GM12878 (cell line): Measurements from ENCODE around the gene PAPOLG. TPM values are rescaled to one million over a fixed set of nuclear protein-coding genes. Genes with fewer than 3 reads are reported as not detected.

Experiments used
- ATAC-seq: fragments of 200-7000 bp; cut with Tn5 transposase; 3 replicates; pipeline ENCODE4 v1.9.1; 2020; ENCODE audit warnings: mild to moderate bottlenecking, moderate library complexity
- BruUV-seq: library from RNA; stranded (reverse); fragments of 400-500 nt; replicated peaks from 2 replicates; lab custom pipeline; 2021; lab: Mats Ljungman, UMichigan
- CTCF ChIA-PET: fragments of 300-600 bp; sonication (Branson Sonifier 250); formaldehyde crosslinking; extraction: SDS; loops from one replicate; lab custom pipeline; 2021; ENCODE audit warnings: inconsistent platforms; lab: Yijun Ruan, JAX
- POLR2A ChIA-PET: fragments of 350-600 bp; formaldehyde crosslinking; extraction: SDS; loops from one replicate; lab custom pipeline; 2021; ENCODE audit warnings: inconsistent platforms; lab: Charles Lee
- RAD21 ChIA-PET: fragments of 300-600 bp; sonication (Branson Sonifier 250); formaldehyde crosslinking; loops from one replicate; lab custom pipeline; 2023; ENCODE audit warnings: antibody characterized with exemption; ENCODE audit not compliant: unreplicated experiment; lab: Charles Lee
- SMC1A ChIA-PET: fragments of 300-600 bp; sonication (Branson Sonifier 250); formaldehyde crosslinking; loops from one replicate; lab custom pipeline; 2023; ENCODE audit not compliant: unreplicated experiment, uncharacterized antibody; lab: Charles Lee
- DNase-seq: peaks from one replicate; pipeline ENCODE4 v3.0.0-alpha.2; 2011; ENCODE audit warnings: low read depth, low spot score
- FAIRE-seq: peaks from 3 replicates; lab custom pipeline; 2011; peaks lifted over from hg19 to GRCh38; lab: Jason Lieb, UNC
- H2AFZ ChIP-seq: 2 replicates; pipeline ENCODE4 v1.6.0; 2011; ENCODE audit warnings: low read depth, low read length, control low read depth; ENCODE audit not compliant: control insufficient read depth
- H3K27ac ChIP-seq: 2 replicates; pipeline ENCODE4 v1.5.1; 2011; ENCODE audit warnings: control low read depth; ENCODE audit not compliant: control insufficient read depth, insufficient read depth
- H3K27me3 ChIP-seq, 2 experiments: replicated peaks in 1 of 2; 2 replicates each; pipeline versions ENCODE4 v1.6.0 to v1.6.1; 2011; ENCODE audit warnings: low read length in 1 of 2; ENCODE audit not compliant: control insufficient read depth in 2 of 2, insufficient read depth in 2 of 2
- H3K36me3 ChIP-seq, 2 experiments: 2 replicates each; pipeline ENCODE4 v1.5.1; 2011; ENCODE audit warnings: low read length in 1 of 2; ENCODE audit not compliant: control insufficient read depth in 2 of 2, insufficient read depth in 2 of 2
- H3K4me1 ChIP-seq: 2 replicates; pipeline ENCODE4 v1.6.1; 2011; ENCODE audit warnings: mild to moderate bottlenecking, low read length, moderate library complexity, mixed read lengths; ENCODE audit not compliant: control insufficient read depth, insufficient read depth
- H3K4me2 ChIP-seq: 2 replicates; pipeline ENCODE4 v1.6.0; 2011; ENCODE audit warnings: control low read depth; ENCODE audit not compliant: control insufficient read depth, insufficient read depth
- H3K4me3 ChIP-seq: fragments of 200-600 bp; sonication (generic); 2 replicates; pipeline ENCODE4 v1.5.1; 2016
- H3K79me2 ChIP-seq: 2 replicates; pipeline ENCODE4 v1.6.0; 2011; ENCODE audit warnings: low read length; ENCODE audit not compliant: control insufficient read depth, insufficient read depth
- H3K9ac ChIP-seq: 2 replicates; pipeline ENCODE4 v1.8.0; 2011; ENCODE audit warnings: low read length, control low read depth, mixed read lengths; ENCODE audit not compliant: control insufficient read depth, insufficient read depth
- H3K9me3 ChIP-seq: replicated peaks from 3 replicates; pipeline ENCODE4 v1.5.1; 2011; ENCODE audit warnings: mild to moderate bottlenecking, low read length; ENCODE audit not compliant: control insufficient read depth, insufficient read depth
- H4K20me1 ChIP-seq: 2 replicates; pipeline ENCODE4 v1.6.0; 2011; ENCODE audit not compliant: control insufficient read depth, insufficient read depth
- HDAC6 ChIP-seq: fragments of 200-600 bp; sonication (generic); IDR thresholded peaks from one replicate; pipeline ENCODE4 v1.8.0; 2017; ENCODE audit warnings: antibody characterized with exemption; ENCODE audit not compliant: unreplicated experiment
- NFYB ChIP-seq: IDR thresholded peaks from 2 replicates; pipeline ENCODE4 v1.6.1; 2011; ENCODE audit warnings: low read depth, mild to moderate bottlenecking, low read length, improper control_type of control experiment, moderate library complexity; ENCODE audit not compliant: insufficient read depth
- PAX5 ChIP-seq: IDR thresholded peaks from 2 replicates; pipeline ENCODE4 v1.6.1; 2011; ENCODE audit warnings: low read depth, low read length, borderline replicate concordance
- SUPT20H ChIP-seq: IDR thresholded peaks from 2 replicates; pipeline ENCODE4 v1.6.1; 2011; ENCODE audit warnings: low read depth, mild to moderate bottlenecking, low read length, moderate library complexity, borderline replicate concordance; ENCODE audit not compliant: control insufficient read depth
- YY1 ChIP-seq: IDR thresholded peaks from 2 replicates; pipeline ENCODE4 v1.6.1; 2011; ENCODE audit warnings: low read depth, mild to moderate bottlenecking, low read length
- WGBS: methylation state at CpG from one replicate; pipeline ENCODE4 v1.1.6; 2016; ENCODE audit warnings: low lambda C conversion rate; ENCODE audit not compliant: insufficient replicate concordance, insufficient coverage; ENCODE audit errors: missing lambda C conversion rate; 5-methylcytosine and 5-hydroxymethylcytosine counted together
- in situ Hi-C: fragments of 300-500 bp; cut with MboI; formaldehyde crosslinking; loops from 9 replicates; pipeline ENCODE4 v1.14.3; 2018; ENCODE audit warnings: mixed read lengths
- intact Hi-C: fragments of 100-400 bp; cut with micrococcal nuclease; formaldehyde crosslinking; loops from one replicate; pipeline ENCODE4 v1.14.2; 2022; ENCODE audit not compliant: unreplicated experiment
- polyA plus RNA-seq, 11 experiments: library from polyadenylated mRNA; depleted of rRNA in 4 of 11; unstranded in 6 of 11; stranded (reverse) in 5 of 11; fragments of >200 nt; fragmentation: Nextera tagmentation in 4 of 11; fragmentation: Illumina TruSeq in 1 of 11; extraction: Ambion mirVana in 4 of 11; extraction: Trizol in 1 of 11; gene quantifications; 1 replicate in 1 of 11; 2 replicates in 10 of 11; pipeline versions ENCODE4 v1.2.1 to v1.2.3, GENCODE V29; 2011 to 2016; ENCODE audit warnings: inconsistent platforms in 2 of 11, missing spikeins in 2 of 11, low read depth in 1 of 11
- total RNA-seq, 4 experiments: library from RNA; depleted of rRNA in 3 of 4; stranded (reverse); fragments of >200 nt in 3 of 4; fragmentation: Illumina TruSeq in 1 of 4; extraction: Trizol in 1 of 4; gene quantifications; 2 replicates each; pipeline versions ENCODE4 v1.2.1 to v1.2.3, GENCODE V29; 2013 to 2021
- TF ChIP-seq, protein P1 (sequence below): fragments of 450-650 bp; IDR thresholded peaks from 2 replicates; pipeline ENCODE4 v1.6.1; 2017; ENCODE audit warnings: low read depth, mild to moderate bottlenecking, moderate library complexity
- TF ChIP-seq, protein P2 (sequence below): fragments of 150-350 bp; IDR thresholded peaks from 2 replicates; pipeline ENCODE4 v1.6.1; 2016; ENCODE audit warnings: low read depth, low read length

Gene PAPOLG
- total and polyA plus RNA-seq, 10 of the 15 experiments (the other 5 are each of a cell fraction or from before 2014, with no cell fraction given) = 4.2 to 15.8 (median 10.7) TPM

DNA sequence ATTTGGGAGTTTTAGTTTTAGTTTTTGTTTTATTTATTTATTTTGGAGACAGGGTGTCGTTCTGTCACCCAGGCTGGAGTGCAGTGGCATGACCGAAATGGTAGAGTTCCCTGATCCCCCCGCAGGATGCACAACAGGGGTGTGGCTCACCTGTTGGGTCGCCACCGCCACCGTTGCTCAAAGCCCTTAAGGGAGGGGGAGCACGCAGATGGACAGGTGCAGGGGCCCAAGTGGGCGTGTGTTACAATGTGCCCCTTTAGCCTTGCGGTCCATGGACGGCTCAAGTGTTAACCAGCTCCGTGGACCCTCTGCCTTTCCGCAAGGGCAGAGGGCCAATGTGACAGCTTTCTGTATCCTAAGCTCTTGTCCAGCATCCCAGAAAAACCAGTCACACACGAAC lies 63.9 kb downstream of the PAPOLG start:
- no peaks in the 10 kb centered on the region for H4K20me1 ChIP-seq
- 85% methylated on average over 13 of the region's 13 CpGs for WGBS
- H3K9me3 ChIP-seq = no peaks in the 10 kb centered on the region
- no peak overlapping the region for H3K9ac ChIP-seq
- no TSS peak for BruUV-seq
- no peaks in the 10 kb centered on the region; the same call in 1 of the 2 replicates for H3K4me1 ChIP-seq
- RAD21 ChIA-PET = interaction anchor here (0.6 kb wide), 1 partner anchor 15 kb away, joined by 3 read pairs; no protein-coding TSS in a partner anchor
- DNase-seq = no peak
- no peaks in the 10 kb centered on the region for H3K79me2 ChIP-seq
- H3K27me3 ChIP-seq = no peaks in the 10 kb centered on the region
- CTCF ChIA-PET = interaction anchor here (0.7 to 7.2 kb wide), 4 partner anchors 10 to 180 kb away, joined by 3 to 95 read pairs (median 11); no protein-coding TSS in a partner anchor
- no peak for ATAC-seq
- no peak overlapping the region for H2AFZ ChIP-seq
- intact Hi-C loops = no loop called here
- SMC1A ChIA-PET = interaction anchor here (0.8 to 6.8 kb wide), 3 partner anchors 18 to 179 kb away, joined by 4 to 69 read pairs (median 14); no protein-coding TSS in a partner anchor
- no peak for FAIRE-seq
- TF ChIP-seq NFYB (no peak), PAX5 (no peak), HDAC6 (no peak), YY1 (no peak), SUPT20H (no peak)
- TF ChIP-seq, protein P1, sequence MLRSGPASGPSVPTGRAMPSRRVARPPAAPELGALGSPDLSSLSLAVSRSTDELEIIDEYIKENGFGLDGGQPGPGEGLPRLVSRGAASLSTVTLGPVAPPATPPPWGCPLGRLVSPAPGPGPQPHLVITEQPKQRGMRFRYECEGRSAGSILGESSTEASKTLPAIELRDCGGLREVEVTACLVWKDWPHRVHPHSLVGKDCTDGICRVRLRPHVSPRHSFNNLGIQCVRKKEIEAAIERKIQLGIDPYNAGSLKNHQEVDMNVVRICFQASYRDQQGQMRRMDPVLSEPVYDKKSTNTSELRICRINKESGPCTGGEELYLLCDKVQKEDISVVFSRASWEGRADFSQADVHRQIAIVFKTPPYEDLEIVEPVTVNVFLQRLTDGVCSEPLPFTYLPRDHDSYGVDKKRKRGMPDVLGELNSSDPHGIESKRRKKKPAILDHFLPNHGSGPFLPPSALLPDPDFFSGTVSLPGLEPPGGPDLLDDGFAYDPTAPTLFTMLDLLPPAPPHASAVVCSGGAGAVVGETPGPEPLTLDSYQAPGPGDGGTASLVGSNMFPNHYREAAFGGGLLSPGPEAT = no peak
- TF ChIP-seq, protein P2, sequence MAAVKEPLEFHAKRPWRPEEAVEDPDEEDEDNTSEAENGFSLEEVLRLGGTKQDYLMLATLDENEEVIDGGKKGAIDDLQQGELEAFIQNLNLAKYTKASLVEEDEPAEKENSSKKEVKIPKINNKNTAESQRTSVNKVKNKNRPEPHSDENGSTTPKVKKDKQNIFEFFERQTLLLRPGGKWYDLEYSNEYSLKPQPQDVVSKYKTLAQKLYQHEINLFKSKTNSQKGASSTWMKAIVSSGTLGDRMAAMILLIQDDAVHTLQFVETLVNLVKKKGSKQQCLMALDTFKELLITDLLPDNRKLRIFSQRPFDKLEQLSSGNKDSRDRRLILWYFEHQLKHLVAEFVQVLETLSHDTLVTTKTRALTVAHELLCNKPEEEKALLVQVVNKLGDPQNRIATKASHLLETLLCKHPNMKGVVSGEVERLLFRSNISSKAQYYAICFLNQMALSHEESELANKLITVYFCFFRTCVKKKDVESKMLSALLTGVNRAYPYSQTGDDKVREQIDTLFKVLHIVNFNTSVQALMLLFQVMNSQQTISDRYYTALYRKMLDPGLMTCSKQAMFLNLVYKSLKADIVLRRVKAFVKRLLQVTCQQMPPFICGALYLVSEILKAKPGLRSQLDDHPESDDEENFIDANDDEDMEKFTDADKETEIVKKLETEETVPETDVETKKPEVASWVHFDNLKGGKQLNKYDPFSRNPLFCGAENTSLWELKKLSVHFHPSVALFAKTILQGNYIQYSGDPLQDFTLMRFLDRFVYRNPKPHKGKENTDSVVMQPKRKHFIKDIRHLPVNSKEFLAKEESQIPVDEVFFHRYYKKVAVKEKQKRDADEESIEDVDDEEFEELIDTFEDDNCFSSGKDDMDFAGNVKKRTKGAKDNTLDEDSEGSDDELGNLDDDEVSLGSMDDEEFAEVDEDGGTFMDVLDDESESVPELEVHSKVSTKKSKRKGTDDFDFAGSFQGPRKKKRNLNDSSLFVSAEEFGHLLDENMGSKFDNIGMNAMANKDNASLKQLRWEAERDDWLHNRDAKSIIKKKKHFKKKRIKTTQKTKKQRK = no peak
- in situ Hi-C loops = no loop called here
- no peak overlapping the region for H3K4me3 ChIP-seq
- no peaks in the 10 kb centered on the region for H3K36me3 ChIP-seq
- H3K4me2 ChIP-seq = no peak overlapping the region
- H3K27ac ChIP-seq = no peak overlapping the region
- POLR2A ChIA-PET = no interaction called here
